Measurements from ENCODE around the gene TTI1.

TTI1 gene

GRCh38 chr20:37956107-37956585 lies 77.1 kb downstream of the TTI1 start:
- H3K4me3 ChIP-seq (ENCODE audit: low read length) = no peak overlapping the region
- DNase-seq (ENCODE audit: low read depth) = no peak
- TF ChIP-seq CTCF (IDR thresholded peaks at IDR 0.05; ENCODE audit: insufficient read depth, low read depth, low read length, missing control alignments) = no peak

- no peak for TF ChIP-seq CTCF (IDR thresholded peaks at IDR 0.05; ENCODE audit: insufficient read depth, low read depth, low read length, missing control alignments)
- H3K4me3 ChIP-seq (ENCODE audit: low read length) = no peak overlapping the region
- no peak for DNase-seq (ENCODE audit: low read depth)
Observed at GRCh38 chr20:37955511-37955910, 77.7 kb downstream of the TTI1 start.

- DNase-seq (ENCODE audit: low read depth) = no peak
- TF ChIP-seq CTCF (IDR thresholded peaks at IDR 0.05; ENCODE audit: insufficient read depth, low read depth, low read length, missing control alignments) = no peak
- H3K4me3 ChIP-seq (ENCODE audit: low read length) = no peak overlapping the region
Observed at GRCh38 chr20:37954626-37955025, 78.6 kb downstream of the TTI1 start.

- no peak for TF ChIP-seq CTCF (IDR thresholded peaks at IDR 0.05; ENCODE audit: insufficient read depth, low read depth, low read length, missing control alignments)
- no peak overlapping the region for H3K4me3 ChIP-seq (ENCODE audit: low read length)
- DNase-seq (ENCODE audit: low read depth) = no peak
Observed at GRCh38 chr20:37954190-37954589, 79.1 kb downstream of the TTI1 start.

- no peak for DNase-seq (ENCODE audit: low read depth)
- H3K4me3 ChIP-seq (ENCODE audit: low read length) = no peak overlapping the region
- no peak for TF ChIP-seq CTCF (IDR thresholded peaks at IDR 0.05; ENCODE audit: insufficient read depth, low read depth, low read length, missing control alignments)
Observed at GRCh38 chr20:37948956-37949355, 84.3 kb downstream of the TTI1 start.

GRCh38 chr20:37947943-37948342 lies 85.3 kb downstream of the TTI1 start:
- DNase-seq (ENCODE audit: low read depth) = no peak
- H3K4me3 ChIP-seq (ENCODE audit: low read length) = no peak overlapping the region
- TF ChIP-seq CTCF (IDR thresholded peaks at IDR 0.05; ENCODE audit: insufficient read depth, low read depth, low read length, missing control alignments) = no peak

- H3K4me3 ChIP-seq (ENCODE audit: low read length) = no peak overlapping the region
- DNase-seq (ENCODE audit: low read depth) = no peak
- TF ChIP-seq CTCF (IDR thresholded peaks at IDR 0.05; ENCODE audit: insufficient read depth, low read depth, low read length, missing control alignments) = no peak
Observed at GRCh38 chr20:37946946-37947345, 86.3 kb downstream of the TTI1 start.

Measured in epithelial cell of esophagus (primary cell).